ENCODE measurements around the gene C5orf63. TPM values are rescaled to one million over a fixed set of nuclear protein-coding genes. Genes with fewer than 3 reads are reported as not detected.

C5orf63 gene
- total RNA-seq, 1 experiment from 2014 or later, result 1.2 TPM

DNA sequence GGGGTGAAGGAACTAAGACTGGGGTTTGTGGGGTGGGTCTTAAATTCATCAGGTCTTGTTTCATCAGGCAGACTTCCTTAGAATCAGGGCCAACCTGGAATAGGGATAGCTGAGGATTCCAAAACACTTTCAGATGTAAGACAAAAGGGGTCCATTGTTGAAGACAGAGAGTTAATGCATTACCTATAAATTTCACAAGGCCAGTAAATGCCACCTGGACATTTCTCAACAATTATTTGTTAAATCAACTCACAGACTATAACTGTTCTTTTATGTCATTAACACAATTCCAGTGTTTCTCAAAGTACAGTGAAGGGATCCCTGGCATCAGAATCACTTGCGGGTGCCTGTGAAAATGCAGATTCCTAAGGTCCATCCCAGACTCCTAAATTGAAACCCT is 45.8 kb downstream of the C5orf63 start:
- no peaks in the 10 kb centered on the region for H3K79me2 ChIP-seq (ENCODE audit: insufficient read depth, low read length)
- H2BK15ac ChIP-seq (ENCODE audit: low read depth, low read length), result no peak overlapping the region
- no peak overlapping the region for H2AFZ ChIP-seq (ENCODE audit: low read length)
- H3K4me2 ChIP-seq (ENCODE audit: insufficient read depth, insufficient read length, low read length), result no peak overlapping the region
- Mint-ChIP-seq H3K36me3 (ENCODE audit: insufficient read depth in 1 of 3, low read depth in 3 of 3) (peaks cover 0 to 4% (median 0%) of the 10 kb centered on the region in 3 experiments; a peak in 2 of 7 replicates), H3K4me1 (peaks cover 34 to 38% of the 10 kb centered on the region in 2 experiments), H3K4me3 (no peak overlapping the region), H3K27me3 (ENCODE audit: low read depth) (peaks cover 32% of the 10 kb centered on the region), H3K27ac (peak overlapping the region in 1 of 3 experiments; percentile 50; a peak in 2 of 7 replicates), H3K9me3 (peaks cover 0 to 3% of the 10 kb centered on the region in 2 experiments; a peak in 1 of 5 replicates)
- H2BK120ac ChIP-seq (ENCODE audit: low read depth, low read length, poor library complexity, severe bottlenecking), result no peak overlapping the region
- no peak overlapping the region for H2BK5ac ChIP-seq (ENCODE audit: insufficient read length, low read length)
- no peaks in the 10 kb centered on the region; the same call in 1 of the 2 replicates for H3K27me3 ChIP-seq (ENCODE audit: insufficient read depth, low read length)
- H3K23ac ChIP-seq (ENCODE audit: insufficient read length, low read depth, low read length), result no peak overlapping the region
- no peaks in the 10 kb centered on the region for H4K20me1 ChIP-seq (ENCODE audit: control insufficient read depth, insufficient read depth, insufficient read length)
- no peak overlapping the region for H3K4ac ChIP-seq (ENCODE audit: low read depth, low read length)
- H3K9ac ChIP-seq (ENCODE audit: extremely low read depth, insufficient read length, low read length), result no peak overlapping the region
- no peak overlapping the region for H3T11ph ChIP-seq (ENCODE audit: low read length)
- H3K4me1 ChIP-seq (ENCODE audit: insufficient read depth, low read length), result 0 out of 2 replicates have a peak, but pooled peaks cover 2% of the 10 kb centered on the region
- H4K91ac ChIP-seq (ENCODE audit: insufficient read length, low read depth, low read length), result no peak overlapping the region
- H3K9me3 ChIP-seq (ENCODE audit: control insufficient read depth, low read depth, low read length), result no peaks in the 10 kb centered on the region
- H3K23me2 ChIP-seq (ENCODE audit: insufficient read length, low read depth, low read length, poor library complexity, severe bottlenecking), result peaks cover 18% of the 10 kb centered on the region
- TF ChIP-seq, protein P1, sequence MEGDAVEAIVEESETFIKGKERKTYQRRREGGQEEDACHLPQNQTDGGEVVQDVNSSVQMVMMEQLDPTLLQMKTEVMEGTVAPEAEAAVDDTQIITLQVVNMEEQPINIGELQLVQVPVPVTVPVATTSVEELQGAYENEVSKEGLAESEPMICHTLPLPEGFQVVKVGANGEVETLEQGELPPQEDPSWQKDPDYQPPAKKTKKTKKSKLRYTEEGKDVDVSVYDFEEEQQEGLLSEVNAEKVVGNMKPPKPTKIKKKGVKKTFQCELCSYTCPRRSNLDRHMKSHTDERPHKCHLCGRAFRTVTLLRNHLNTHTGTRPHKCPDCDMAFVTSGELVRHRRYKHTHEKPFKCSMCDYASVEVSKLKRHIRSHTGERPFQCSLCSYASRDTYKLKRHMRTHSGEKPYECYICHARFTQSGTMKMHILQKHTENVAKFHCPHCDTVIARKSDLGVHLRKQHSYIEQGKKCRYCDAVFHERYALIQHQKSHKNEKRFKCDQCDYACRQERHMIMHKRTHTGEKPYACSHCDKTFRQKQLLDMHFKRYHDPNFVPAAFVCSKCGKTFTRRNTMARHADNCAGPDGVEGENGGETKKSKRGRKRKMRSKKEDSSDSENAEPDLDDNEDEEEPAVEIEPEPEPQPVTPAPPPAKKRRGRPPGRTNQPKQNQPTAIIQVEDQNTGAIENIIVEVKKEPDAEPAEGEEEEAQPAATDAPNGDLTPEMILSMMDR (conservative IDR thresholded peaks at IDR 0.05), result no peak
- no peak overlapping the region for H4K8ac ChIP-seq (replicated peaks; ENCODE audit: insufficient read length, low read depth, low read length)
- no peak overlapping the region for H2BK20ac ChIP-seq (ENCODE audit: low read depth, low read length, poor library complexity, severe bottlenecking)
- H3K14ac ChIP-seq (ENCODE audit: insufficient read depth, low read length), result no peak overlapping the region
- no peak for DNase-seq
- H3K56ac ChIP-seq (ENCODE audit: insufficient read length, low read depth, low read length), result no peak overlapping the region
- no peak overlapping the region for H2AK5ac ChIP-seq (ENCODE audit: insufficient read length, low read length)
- WGBS (ENCODE audit: extremely low coverage, insufficient read length, low lambda C conversion rate), result no CpG with 5 or more reads among the region's 1 CpG
- no peak overlapping the region for H3K18ac ChIP-seq (ENCODE audit: insufficient read length, low read depth, low read length)
- no peaks in the 10 kb centered on the region for H3K79me1 ChIP-seq (ENCODE audit: insufficient read depth, low read depth, low read length, poor library complexity, severe bottlenecking)
- H2BK12ac ChIP-seq (ENCODE audit: insufficient read length, low read depth, low read length), result no peak overlapping the region
- H3K27ac ChIP-seq (ENCODE audit: insufficient read length, low read depth, low read length), result no peak overlapping the region
- H4K5ac ChIP-seq (ENCODE audit: insufficient read length, low read depth, low read length), result no peak overlapping the region

Measured in H9 (cell line).